GM12878 (cell line): ENCODE measurements around the gene TRAF2. TPM values are rescaled to one million over a fixed set of nuclear protein-coding genes. Genes with fewer than 3 reads are reported as not detected.
A peak's percentile ranks its signal among the peaks of the same experiment; 100 is the strongest.

Experiments used
- ATAC-seq: fragments of 200-7000 bp; cut with Tn5 transposase; 3 replicates; pipeline ENCODE4 v1.9.1; 2020; ENCODE audit warnings: mild to moderate bottlenecking, moderate library complexity
- BruUV-seq: library from RNA; stranded (reverse); fragments of 400-500 nt; replicated peaks from 2 replicates; lab custom pipeline; 2021; lab: Mats Ljungman, UMichigan
- CTCF ChIA-PET: fragments of 300-600 bp; sonication (Branson Sonifier 250); formaldehyde crosslinking; extraction: SDS; loops from one replicate; lab custom pipeline; 2021; ENCODE audit warnings: inconsistent platforms; lab: Yijun Ruan, JAX
- POLR2A ChIA-PET: fragments of 350-600 bp; formaldehyde crosslinking; extraction: SDS; loops from one replicate; lab custom pipeline; 2021; ENCODE audit warnings: inconsistent platforms; lab: Charles Lee
- RAD21 ChIA-PET: fragments of 300-600 bp; sonication (Branson Sonifier 250); formaldehyde crosslinking; loops from one replicate; lab custom pipeline; 2023; ENCODE audit warnings: antibody characterized with exemption; ENCODE audit not compliant: unreplicated experiment; lab: Charles Lee
- SMC1A ChIA-PET: fragments of 300-600 bp; sonication (Branson Sonifier 250); formaldehyde crosslinking; loops from one replicate; lab custom pipeline; 2023; ENCODE audit not compliant: unreplicated experiment, uncharacterized antibody; lab: Charles Lee
- DNase-seq: peaks from one replicate; pipeline ENCODE4 v3.0.0-alpha.2; 2011; ENCODE audit warnings: low read depth, low spot score
- FAIRE-seq: peaks from 3 replicates; lab custom pipeline; 2011; peaks lifted over from hg19 to GRCh38; lab: Jason Lieb, UNC
- H2AFZ ChIP-seq: 2 replicates; pipeline ENCODE4 v1.6.0; 2011; ENCODE audit warnings: low read depth, low read length, control low read depth; ENCODE audit not compliant: control insufficient read depth
- H3K27ac ChIP-seq: 2 replicates; pipeline ENCODE4 v1.5.1; 2011; ENCODE audit warnings: control low read depth; ENCODE audit not compliant: control insufficient read depth, insufficient read depth
- H3K27me3 ChIP-seq, 2 experiments: replicated peaks in 1 of 2; 2 replicates each; pipeline versions ENCODE4 v1.6.0 to v1.6.1; 2011; ENCODE audit warnings: low read length in 1 of 2; ENCODE audit not compliant: control insufficient read depth in 2 of 2, insufficient read depth in 2 of 2
- H3K36me3 ChIP-seq, 2 experiments: 2 replicates each; pipeline ENCODE4 v1.5.1; 2011; ENCODE audit warnings: low read length in 1 of 2; ENCODE audit not compliant: control insufficient read depth in 2 of 2, insufficient read depth in 2 of 2
- H3K4me1 ChIP-seq: 2 replicates; pipeline ENCODE4 v1.6.1; 2011; ENCODE audit warnings: mild to moderate bottlenecking, low read length, moderate library complexity, mixed read lengths; ENCODE audit not compliant: control insufficient read depth, insufficient read depth
- H3K4me2 ChIP-seq: 2 replicates; pipeline ENCODE4 v1.6.0; 2011; ENCODE audit warnings: control low read depth; ENCODE audit not compliant: control insufficient read depth, insufficient read depth
- H3K4me3 ChIP-seq: fragments of 200-600 bp; sonication (generic); 2 replicates; pipeline ENCODE4 v1.5.1; 2016
- H3K79me2 ChIP-seq: 2 replicates; pipeline ENCODE4 v1.6.0; 2011; ENCODE audit warnings: low read length; ENCODE audit not compliant: control insufficient read depth, insufficient read depth
- H3K9ac ChIP-seq: 2 replicates; pipeline ENCODE4 v1.8.0; 2011; ENCODE audit warnings: low read length, control low read depth, mixed read lengths; ENCODE audit not compliant: control insufficient read depth, insufficient read depth
- H3K9me3 ChIP-seq: replicated peaks from 3 replicates; pipeline ENCODE4 v1.5.1; 2011; ENCODE audit warnings: mild to moderate bottlenecking, low read length; ENCODE audit not compliant: control insufficient read depth, insufficient read depth
- H4K20me1 ChIP-seq: 2 replicates; pipeline ENCODE4 v1.6.0; 2011; ENCODE audit not compliant: control insufficient read depth, insufficient read depth
- ASH2L ChIP-seq: fragments of 300-600, 200-600 bp; sonication (generic); IDR thresholded peaks from 2 replicates; pipeline ENCODE4 v1.6.1; 2017; ENCODE audit warnings: low read depth, mild to moderate bottlenecking, borderline replicate concordance
- CBX5 ChIP-seq: sonication (generic); IDR thresholded peaks from 2 replicates; pipeline ENCODE4 v1.6.1; 2016; ENCODE audit warnings: low read depth, moderate library complexity, mild to moderate bottlenecking, inconsistent platforms
- EED ChIP-seq: sonication (generic); IDR thresholded peaks from 2 replicates; pipeline ENCODE4 v1.6.1; 2016; ENCODE audit warnings: antibody characterized with exemption, low read depth
- EGR1 ChIP-seq, 2 experiments: IDR thresholded peaks; 1 replicate in 1 of 2; 2 replicates in 1 of 2; pipeline ENCODE4 v1.6.1; 2011 to 2012; ENCODE audit warnings: low read depth in 2 of 2, low read length in 2 of 2, borderline replicate concordance in 1 of 2, mild to moderate bottlenecking in 1 of 2, moderate library complexity in 1 of 2
- FOXM1 ChIP-seq: IDR thresholded peaks from 2 replicates; pipeline ENCODE4 v1.6.1; 2012; ENCODE audit warnings: low read depth, mild to moderate bottlenecking, inconsistent platforms, low read length, moderate library complexity
- GABPA ChIP-seq: IDR thresholded peaks from 2 replicates; pipeline ENCODE4 v1.6.1; 2014; ENCODE audit warnings: antibody characterized with exemption, low read depth, mild to moderate bottlenecking, inconsistent platforms
- HDAC6 ChIP-seq: fragments of 200-600 bp; sonication (generic); IDR thresholded peaks from one replicate; pipeline ENCODE4 v1.8.0; 2017; ENCODE audit warnings: antibody characterized with exemption; ENCODE audit not compliant: unreplicated experiment
- HDGF ChIP-seq: fragments of 450-650 bp; IDR thresholded peaks from 2 replicates; pipeline ENCODE4 v1.6.1; 2016; ENCODE audit warnings: antibody characterized with exemption
- KDM1A ChIP-seq: fragments of 200-600 bp; sonication (generic); IDR thresholded peaks from 2 replicates; pipeline ENCODE4 v1.6.1; 2016; ENCODE audit warnings: borderline replicate concordance
- MEF2A ChIP-seq: IDR thresholded peaks from 2 replicates; pipeline ENCODE4 v1.6.1; 2011; ENCODE audit warnings: low read depth, mild to moderate bottlenecking, low read length, moderate library complexity; ENCODE audit not compliant: insufficient read depth
- MTA2 ChIP-seq: fragments of 450-650 bp; IDR thresholded peaks from 2 replicates; pipeline ENCODE4 v1.6.1; 2016; ENCODE audit warnings: low read depth, mild to moderate bottlenecking, moderate library complexity
- MXI1 ChIP-seq: fragments of 150-350 bp; IDR thresholded peaks from 2 replicates; pipeline ENCODE4 v1.6.1; 2011; ENCODE audit warnings: low read depth, mild to moderate bottlenecking, inconsistent platforms, low read length, improper control_type of control experiment
- NFYA ChIP-seq: IDR thresholded peaks from 2 replicates; pipeline ENCODE4 v1.6.1; 2011; ENCODE audit warnings: low read depth, mild to moderate bottlenecking, low read length, improper control_type of control experiment, borderline replicate concordance
- POLR2A ChIP-seq: IDR thresholded peaks from 2 replicates; pipeline ENCODE4 v1.6.1; 2011; ENCODE audit warnings: low read depth, mild to moderate bottlenecking, low read length
- RB1 ChIP-seq: fragments of 450-650 bp; formaldehyde crosslinking; IDR thresholded peaks from 2 replicates; pipeline ENCODE4 v1.6.1; 2017; ENCODE audit warnings: mild to moderate bottlenecking, borderline replicate concordance
- SIN3A ChIP-seq: IDR thresholded peaks from 2 replicates; pipeline ENCODE4 v1.6.1; 2012; ENCODE audit warnings: low read depth, low read length, improper control_type of control experiment
- SMAD1 ChIP-seq: fragments of 450-650 bp; IDR thresholded peaks from 2 replicates; pipeline ENCODE4 v1.6.1; 2018; ENCODE audit warnings: mild to moderate bottlenecking, low read depth; ENCODE audit not compliant: partially characterized antibody
- SP1 ChIP-seq: IDR thresholded peaks from one replicate; pipeline ENCODE4 v1.6.1; 2011; ENCODE audit warnings: low read depth, low read length
- TAF1 ChIP-seq: IDR thresholded peaks from 2 replicates; pipeline ENCODE4 v1.6.1; 2011; ENCODE audit warnings: mild to moderate bottlenecking, low read depth, low read length, borderline replicate concordance
- TARDBP ChIP-seq: IDR thresholded peaks from 2 replicates; pipeline ENCODE4 v1.6.1; 2016; ENCODE audit warnings: borderline replicate concordance
- ZNF207 ChIP-seq: fragments of 450-650 bp; IDR thresholded peaks from 2 replicates; pipeline ENCODE4 v1.6.1; 2014; ENCODE audit warnings: antibody characterized with exemption, mild to moderate bottlenecking, borderline replicate concordance
- WGBS: methylation state at CpG from one replicate; pipeline ENCODE4 v1.1.6; 2016; ENCODE audit warnings: low lambda C conversion rate; ENCODE audit not compliant: insufficient replicate concordance, insufficient coverage; ENCODE audit errors: missing lambda C conversion rate; 5-methylcytosine and 5-hydroxymethylcytosine counted together
- in situ Hi-C: fragments of 300-500 bp; cut with MboI; formaldehyde crosslinking; loops from 9 replicates; pipeline ENCODE4 v1.14.3; 2018; ENCODE audit warnings: mixed read lengths
- intact Hi-C: fragments of 100-400 bp; cut with micrococcal nuclease; formaldehyde crosslinking; loops from one replicate; pipeline ENCODE4 v1.14.2; 2022; ENCODE audit not compliant: unreplicated experiment
- polyA plus RNA-seq, 11 experiments: library from polyadenylated mRNA; depleted of rRNA in 4 of 11; unstranded in 6 of 11; stranded (reverse) in 5 of 11; fragments of >200 nt; fragmentation: Nextera tagmentation in 4 of 11; fragmentation: Illumina TruSeq in 1 of 11; extraction: Ambion mirVana in 4 of 11; extraction: Trizol in 1 of 11; gene quantifications; 1 replicate in 1 of 11; 2 replicates in 10 of 11; pipeline versions ENCODE4 v1.2.1 to v1.2.3, GENCODE V29; 2011 to 2016; ENCODE audit warnings: inconsistent platforms in 2 of 11, missing spikeins in 2 of 11, low read depth in 1 of 11
- total RNA-seq, 4 experiments: library from RNA; depleted of rRNA in 3 of 4; stranded (reverse); fragments of >200 nt in 3 of 4; fragmentation: Illumina TruSeq in 1 of 4; extraction: Trizol in 1 of 4; gene quantifications; 2 replicates each; pipeline versions ENCODE4 v1.2.1 to v1.2.3, GENCODE V29; 2013 to 2021
- TF ChIP-seq, protein P1 (sequence below): fragments of 450-650 bp; IDR thresholded peaks from 2 replicates; pipeline ENCODE4 v1.6.1; 2016; ENCODE audit warnings: mild to moderate bottlenecking

The TRAF2 gene
- total and polyA plus RNA-seq, 10 of the 15 experiments (the other 5 are each of a cell fraction or from before 2014, with no cell fraction given), result 0.34 to 39.5 (median 18.7) TPM

DNA sequence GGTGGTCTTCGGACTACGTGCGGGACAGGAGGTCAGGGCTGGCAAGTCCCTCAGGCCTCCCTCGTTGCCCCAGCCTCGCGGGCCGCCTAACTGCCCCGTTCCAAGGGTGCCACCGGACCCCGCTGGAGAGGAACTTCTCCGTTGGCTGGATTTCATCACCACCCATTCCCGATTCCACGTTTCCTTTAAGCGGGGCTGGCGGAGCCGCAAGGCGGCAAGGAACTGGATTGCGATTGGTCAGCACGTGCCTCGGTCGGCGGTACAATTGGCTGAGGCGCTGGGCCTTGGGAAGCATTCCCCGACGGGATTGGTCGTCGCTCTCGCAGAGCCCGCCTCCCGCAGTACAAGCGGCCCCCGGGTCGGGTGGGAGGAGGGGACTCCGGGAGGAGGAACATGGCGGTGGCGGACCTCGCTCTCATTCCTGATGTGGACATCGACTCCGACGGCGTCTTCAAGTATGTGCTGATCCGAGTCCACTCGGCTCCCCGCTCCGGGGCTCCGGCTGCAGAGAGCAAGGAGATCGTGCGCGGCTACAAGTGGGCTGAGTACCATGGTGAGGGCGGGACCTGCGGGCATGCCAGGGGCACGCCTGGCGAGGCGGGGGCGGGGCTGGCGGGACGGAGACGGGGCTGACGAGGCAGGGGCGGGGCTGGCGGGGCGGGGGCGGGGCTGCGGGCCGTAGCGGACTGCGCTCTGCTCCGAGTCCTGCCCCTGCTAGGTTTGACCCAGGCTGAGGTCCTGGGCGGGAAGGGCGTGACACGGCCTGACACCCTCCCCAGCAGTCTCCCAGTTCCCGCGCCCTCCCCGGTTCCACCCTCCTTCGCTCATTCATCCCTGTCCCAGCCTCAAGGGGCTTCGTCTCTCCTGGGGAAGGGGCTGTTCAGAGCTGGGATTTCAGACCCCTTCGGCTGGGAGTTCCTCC, 37.0 kb upstream of the TRAF2 start, which contains the start of gene PHPT1:
Gene PHPT1 (plus strand): TSS at position 372 of the 922 bp plus-strand sequence. CDS start 22 bp downstream, at position 394.
- Histone ChIP-seq H3K4me2 (peak within 1 kb of the TSS; percentile 96), H4K20me1 (no peaks in the 10 kb centered on the region; the same call in 1 of the 2 replicates), H2AFZ (peak within 1 kb of the TSS; percentile 91), H3K9me3 (peaks cover 4% of the 10 kb centered on the region; the same call in 1 of the 3 replicates), H3K27me3 (no peaks in the 10 kb centered on the region; a peak in 1 of 4 replicates), H3K4me3 (peak within 1 kb of the TSS; percentile 80), H3K4me1 (peaks cover 7% of the 10 kb centered on the region), H3K36me3 (peaks cover 4 to 8% of the 10 kb centered on the region in 2 experiments; a peak in 3 of 4 replicates), H3K79me2 (peaks cover 10% of the 10 kb centered on the region; the same call in 1 of the 2 replicates), H3K9ac (peak within 1 kb of the TSS; percentile 58), H3K27ac (peak within 1 kb of the TSS; percentile 81)
- in situ Hi-C loops, result no loop called here
- peak; percentile 99 for FAIRE-seq
- ChIA-PET SMC1A (no interaction called here), POLR2A (interaction anchor here (1.0 kb wide), 2 partner anchors 35 to 41 kb away, joined by 3 read pairs; no protein-coding TSS in a partner anchor), CTCF (interaction anchor here (0.6 to 2.2 kb wide), 3 partner anchors 37 to 150 kb away, joined by 3 to 7 read pairs (median 5); partner anchors contain the start of gene TRAF2), RAD21 (interaction anchor here (1.3 kb wide), 1 partner anchor 53 kb away, joined by 3 read pairs; no protein-coding TSS in a partner anchor)
- 1% methylated on average over 62 of the region's 77 CpGs for WGBS
- peak; percentile 91 for ATAC-seq
- DNase-seq, result peak; percentile 92
- intact Hi-C loops, result loop anchor here (2.0 to 5.0 kb wide), 3 partner anchors 33 to 188 kb away; partner anchors contain the start of gene TMEM141
- BruUV-seq, result no TSS peak
- no peak for TF ChIP-seq HDAC6
- no peak for TF ChIP-seq GABPA
- no peak for TF ChIP-seq TARDBP
- peak; percentile 92 for TF ChIP-seq POLR2A
- peak; percentile 85; the same call in 1 of the 2 replicates for TF ChIP-seq RB1
- TF ChIP-seq SIN3A, result peak; percentile 22; the same call in 1 of the 2 replicates
- TF ChIP-seq EED, result peak; percentile 44; the same call in 1 of the 2 replicates
- TF ChIP-seq ZNF207, result peak; percentile 86; the same call in 1 of the 2 replicates
- peak; percentile 100 for TF ChIP-seq SP1
- TF ChIP-seq, protein P1, sequence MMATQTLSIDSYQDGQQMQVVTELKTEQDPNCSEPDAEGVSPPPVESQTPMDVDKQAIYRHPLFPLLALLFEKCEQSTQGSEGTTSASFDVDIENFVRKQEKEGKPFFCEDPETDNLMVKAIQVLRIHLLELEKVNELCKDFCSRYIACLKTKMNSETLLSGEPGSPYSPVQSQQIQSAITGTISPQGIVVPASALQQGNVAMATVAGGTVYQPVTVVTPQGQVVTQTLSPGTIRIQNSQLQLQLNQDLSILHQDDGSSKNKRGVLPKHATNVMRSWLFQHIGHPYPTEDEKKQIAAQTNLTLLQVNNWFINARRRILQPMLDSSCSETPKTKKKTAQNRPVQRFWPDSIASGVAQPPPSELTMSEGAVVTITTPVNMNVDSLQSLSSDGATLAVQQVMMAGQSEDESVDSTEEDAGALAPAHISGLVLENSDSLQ, result peak; percentile 63
- peak; percentile 75; the same call in 1 of the 2 replicates for TF ChIP-seq MXI1
- no peak for TF ChIP-seq ASH2L
- no peak for TF ChIP-seq MEF2A
- no peak for TF ChIP-seq KDM1A
- TF ChIP-seq EGR1 (IDR thresholded peaks at IDR 0.05; ENCODE audit: borderline replicate concordance in 1 of 2, low read depth in 2 of 2, low read length in 2 of 2), result peak in 1 of 2 experiments; percentile 58; a peak in 1 of 3 replicates
- no peak for TF ChIP-seq FOXM1
- peak; percentile 72 for TF ChIP-seq TAF1
- peak; percentile 25 for TF ChIP-seq SMAD1
- peak; percentile 91 for TF ChIP-seq NFYA
- TF ChIP-seq MTA2, result 0 out of 2 replicates have a peak, but pooled peaks have one; percentile 16
- no peak for TF ChIP-seq CBX5
- TF ChIP-seq HDGF, result peak; percentile 78
